ENCODE data around the gene ARHGAP32.

The ARHGAP32 gene

GRCh38 chr11:128983023-128983422 is 209.1 kb downstream of the ARHGAP32 start:
- no peak overlapping the region for H2BK120ac ChIP-seq (ENCODE audit: insufficient read depth, low read length, poor library complexity)
- H3K14ac ChIP-seq (ENCODE audit: low read length): no peak overlapping the region
- WGBS (ENCODE audit: extremely low coverage, insufficient coverage, insufficient read length): no CpG with 5 or more reads among the region's 8 CpGs
- no peak overlapping the region for H2AK5ac ChIP-seq (ENCODE audit: low read length)
- no peaks in the 10 kb centered on the region for H3K4me1 ChIP-seq (ENCODE audit: control insufficient read depth in 1 of 2, insufficient read depth in 2 of 2, low read length in 2 of 2)
- H3K27me3 ChIP-seq (ENCODE audit: insufficient read depth, low read length): no peaks in the 10 kb centered on the region
- no peak overlapping the region for H3K18ac ChIP-seq (ENCODE audit: low read length)
- no peak overlapping the region for H3K27ac ChIP-seq (ENCODE audit: low read depth, low read length)
- no peak overlapping the region for H3K4ac ChIP-seq (ENCODE audit: low read depth, low read length)
- H2AFZ ChIP-seq (ENCODE audit: insufficient read depth, low read length, poor library complexity): no peak overlapping the region
- peaks cover 7 to 15% of the 10 kb centered on the region in 2 experiments for H3K36me3 ChIP-seq (ENCODE audit: control insufficient read depth in 1 of 2, insufficient read depth in 2 of 2, low read length in 2 of 2)
- no peak overlapping the region for H4K91ac ChIP-seq (ENCODE audit: low read depth, low read length)
- H3K9me3 ChIP-seq (ENCODE audit: insufficient read depth, low read depth, low read length): no peaks in the 10 kb centered on the region
- H3K4me2 ChIP-seq (ENCODE audit: low read length): no peak overlapping the region
- H4K12ac ChIP-seq (ENCODE audit: low read depth, low read length): no peak overlapping the region
- H3K4me3 ChIP-seq (ENCODE audit: low read depth, low read length): no peak overlapping the region
- H4K8ac ChIP-seq (ENCODE audit: low read depth, low read length): no peak overlapping the region
- H2BK5ac ChIP-seq (ENCODE audit: low read depth, low read length, poor library complexity): no peak overlapping the region
- DNase-seq: no peak
- no peaks in the 10 kb centered on the region for H3K79me2 ChIP-seq (ENCODE audit: control insufficient read depth, insufficient read depth, low read length, poor library complexity)
- H3K9ac ChIP-seq (ENCODE audit: low read length): no peak overlapping the region
- no peak overlapping the region for H3K23ac ChIP-seq (ENCODE audit: low read length)
- H3K79me1 ChIP-seq (ENCODE audit: low read length): no peaks in the 10 kb centered on the region
- H2BK12ac ChIP-seq (ENCODE audit: low read length): no peak overlapping the region

- no CpG with 5 or more reads among the region's 7 CpGs for WGBS (ENCODE audit: extremely low coverage, insufficient coverage, insufficient read length)
- H3K4me2 ChIP-seq (ENCODE audit: low read length): no peak overlapping the region
Measured at GRCh38 chr11:128981254-128981653, 210.9 kb downstream of the ARHGAP32 start.

DNA sequence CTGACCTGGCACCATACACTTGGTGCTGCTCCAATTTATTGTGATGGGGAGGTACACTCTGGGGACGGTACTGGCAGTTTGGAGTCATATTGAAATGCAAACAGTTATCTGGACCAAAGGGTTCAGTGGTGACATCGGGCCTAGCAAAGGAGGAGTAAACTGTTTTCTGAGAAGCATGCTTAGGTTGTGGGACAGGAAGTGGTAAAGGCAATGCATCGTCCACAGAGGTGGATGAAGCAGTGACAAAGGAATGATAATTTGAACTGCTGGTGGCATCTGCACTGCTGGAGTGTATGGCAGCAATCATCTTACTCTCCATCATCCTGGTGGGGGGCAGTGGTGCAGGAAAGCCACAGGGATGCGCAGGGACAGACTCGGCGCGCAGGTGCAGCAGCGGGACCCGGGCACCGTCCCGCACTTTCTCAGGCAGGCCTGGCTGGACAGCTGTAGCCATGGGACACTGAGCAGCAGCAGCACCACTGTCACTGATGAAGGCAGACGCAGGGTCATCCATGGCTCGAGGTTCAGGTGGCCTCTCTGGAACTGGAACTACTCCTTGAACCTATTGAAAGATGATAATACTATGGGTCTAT is 221.4 kb downstream of the ARHGAP32 start:
- no CpG with 5 or more reads among the region's 13 CpGs for WGBS (ENCODE audit: extremely low coverage, insufficient coverage, insufficient read length)
- H3K79me2 ChIP-seq (ENCODE audit: control insufficient read depth, insufficient read depth, low read length, poor library complexity): no peaks in the 10 kb centered on the region
- H3K14ac ChIP-seq (ENCODE audit: low read length): no peak overlapping the region
- no peaks in the 10 kb centered on the region for H3K79me1 ChIP-seq (ENCODE audit: low read length)
- H3K36me3 ChIP-seq (ENCODE audit: control insufficient read depth in 1 of 2, insufficient read depth in 2 of 2, low read length in 2 of 2): peaks cover 29 to 46% of the 10 kb centered on the region in 2 experiments
- no peak overlapping the region for H3K9ac ChIP-seq (ENCODE audit: low read length)
- no peak overlapping the region for H2AK5ac ChIP-seq (ENCODE audit: low read length)
- no peak overlapping the region for H3K4ac ChIP-seq (ENCODE audit: low read depth, low read length)
- no peak for DNase-seq
- H4K12ac ChIP-seq (ENCODE audit: low read depth, low read length): no peak overlapping the region
- no peak overlapping the region for H2BK12ac ChIP-seq (ENCODE audit: low read length)
- no peak overlapping the region for H3K18ac ChIP-seq (ENCODE audit: low read length)
- no peaks in the 10 kb centered on the region for H3K27me3 ChIP-seq (ENCODE audit: insufficient read depth, low read length)
- no peak overlapping the region for H4K91ac ChIP-seq (ENCODE audit: low read depth, low read length)
- H3K9me3 ChIP-seq (ENCODE audit: insufficient read depth, low read depth, low read length): no peaks in the 10 kb centered on the region
- H2BK5ac ChIP-seq (ENCODE audit: low read depth, low read length, poor library complexity): no peak overlapping the region
- no peak overlapping the region for H3K4me3 ChIP-seq (ENCODE audit: low read depth, low read length)
- H4K8ac ChIP-seq (ENCODE audit: low read depth, low read length): no peak overlapping the region
- no peak overlapping the region for H3K27ac ChIP-seq (ENCODE audit: low read depth, low read length)
- H3K4me1 ChIP-seq (ENCODE audit: control insufficient read depth in 1 of 2, insufficient read depth in 2 of 2, low read length in 2 of 2): no peaks in the 10 kb centered on the region
- H2BK120ac ChIP-seq (ENCODE audit: insufficient read depth, low read length, poor library complexity): no peak overlapping the region
- H2AFZ ChIP-seq (ENCODE audit: insufficient read depth, low read length, poor library complexity): no peak overlapping the region
- no peak overlapping the region for H3K23ac ChIP-seq (ENCODE audit: low read length)
- no peak overlapping the region for H3K4me2 ChIP-seq (ENCODE audit: low read length)

More at GRCh38 chr11:128981254-128981653, 210.9 kb downstream of the ARHGAP32 start:
- DNase-seq: no peak
- no peaks in the 10 kb centered on the region for H3K9me3 ChIP-seq (ENCODE audit: insufficient read depth, low read depth, low read length)
- H2BK5ac ChIP-seq (ENCODE audit: low read depth, low read length, poor library complexity): no peak overlapping the region
- no peak overlapping the region for H3K18ac ChIP-seq (ENCODE audit: low read length)
- H2AFZ ChIP-seq (ENCODE audit: insufficient read depth, low read length, poor library complexity): no peak overlapping the region
- no peaks in the 10 kb centered on the region for H3K27me3 ChIP-seq (ENCODE audit: insufficient read depth, low read length)
- H3K79me1 ChIP-seq (ENCODE audit: low read length): no peaks in the 10 kb centered on the region
- H4K8ac ChIP-seq (ENCODE audit: low read depth, low read length): no peak overlapping the region
- no peak overlapping the region for H3K14ac ChIP-seq (ENCODE audit: low read length)
- H2BK120ac ChIP-seq (ENCODE audit: insufficient read depth, low read length, poor library complexity): no peak overlapping the region
- no peaks in the 10 kb centered on the region for H3K4me1 ChIP-seq (ENCODE audit: control insufficient read depth in 1 of 2, insufficient read depth in 2 of 2, low read length in 2 of 2)
- no peak overlapping the region for H3K9ac ChIP-seq (ENCODE audit: low read length)
- no peak overlapping the region for H3K23ac ChIP-seq (ENCODE audit: low read length)
- H3K4me3 ChIP-seq (ENCODE audit: low read depth, low read length): no peak overlapping the region
- H2AK5ac ChIP-seq (ENCODE audit: low read length): no peak overlapping the region
- H3K79me2 ChIP-seq (ENCODE audit: control insufficient read depth, insufficient read depth, low read length, poor library complexity): no peaks in the 10 kb centered on the region
- peaks cover 7 to 18% of the 10 kb centered on the region in 2 experiments for H3K36me3 ChIP-seq (ENCODE audit: control insufficient read depth in 1 of 2, insufficient read depth in 2 of 2, low read length in 2 of 2)
- no peak overlapping the region for H4K91ac ChIP-seq (ENCODE audit: low read depth, low read length)
- no peak overlapping the region for H2BK12ac ChIP-seq (ENCODE audit: low read length)
- no peak overlapping the region for H3K4ac ChIP-seq (ENCODE audit: low read depth, low read length)
- H4K12ac ChIP-seq (ENCODE audit: low read depth, low read length): no peak overlapping the region
- no peak overlapping the region for H3K27ac ChIP-seq (ENCODE audit: low read depth, low read length)

DNA sequence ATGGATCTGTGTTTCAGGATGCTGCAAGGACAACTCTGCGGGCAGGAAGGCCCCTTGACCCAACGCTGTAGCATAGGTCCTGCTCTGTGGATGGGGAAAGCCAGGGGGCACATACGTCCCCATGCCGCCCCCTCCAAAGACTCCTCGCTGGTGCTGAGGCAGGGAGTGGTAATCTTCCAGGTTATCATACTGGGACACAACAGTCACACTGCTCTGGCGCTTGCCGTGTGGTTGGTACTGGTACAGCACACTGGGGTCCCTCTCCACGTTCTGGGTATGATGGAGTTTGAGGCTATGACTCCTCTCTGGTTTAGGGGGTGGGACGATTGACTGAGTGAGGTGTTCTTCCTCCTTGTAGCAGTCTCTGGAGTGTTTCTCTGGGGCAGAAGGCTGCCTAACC is 223.2 kb downstream of the ARHGAP32 start:
- Histone ChIP-seq H3K4me2 (ENCODE audit: low read length) (no peak overlapping the region), H3K9ac (ENCODE audit: low read length) (no peak overlapping the region), H3K9me3 (ENCODE audit: insufficient read depth, low read depth, low read length) (no peaks in the 10 kb centered on the region), H3K79me1 (ENCODE audit: low read length) (no peaks in the 10 kb centered on the region), H2BK12ac (ENCODE audit: low read length) (no peak overlapping the region), H3K23ac (ENCODE audit: low read length) (no peak overlapping the region), H3K4me1 (ENCODE audit: control insufficient read depth in 1 of 2, insufficient read depth in 2 of 2, low read length in 2 of 2) (no peaks in the 10 kb centered on the region), H3K36me3 (ENCODE audit: control insufficient read depth in 1 of 2, insufficient read depth in 2 of 2, low read length in 2 of 2) (peaks cover 29 to 38% of the 10 kb centered on the region in 2 experiments), H4K12ac (ENCODE audit: low read depth, low read length) (no peak overlapping the region), H2AK5ac (ENCODE audit: low read length) (no peak overlapping the region), H3K14ac (ENCODE audit: low read length) (no peak overlapping the region), H3K4ac (ENCODE audit: low read depth, low read length) (no peak overlapping the region), H3K79me2 (ENCODE audit: control insufficient read depth, insufficient read depth, low read length, poor library complexity) (no peaks in the 10 kb centered on the region), H3K27me3 (ENCODE audit: insufficient read depth, low read length) (no peaks in the 10 kb centered on the region), H3K18ac (ENCODE audit: low read length) (no peak overlapping the region), H4K91ac (ENCODE audit: low read depth, low read length) (no peak overlapping the region), H4K8ac (ENCODE audit: low read depth, low read length) (no peak overlapping the region), H3K27ac (ENCODE audit: low read depth, low read length) (no peak overlapping the region), H2AFZ (ENCODE audit: insufficient read depth, low read length, poor library complexity) (no peak overlapping the region), H2BK5ac (ENCODE audit: low read depth, low read length, poor library complexity) (no peak overlapping the region), H2BK120ac (ENCODE audit: insufficient read depth, low read length, poor library complexity) (no peak overlapping the region), H3K4me3 (ENCODE audit: low read depth, low read length) (no peak overlapping the region)
- no peak for DNase-seq
- no CpG with 5 or more reads among the region's 9 CpGs for WGBS (ENCODE audit: extremely low coverage, insufficient coverage, insufficient read length)
